Measurements from ENCODE around the gene RAD52.

- TF ChIP-seq, protein P1, sequence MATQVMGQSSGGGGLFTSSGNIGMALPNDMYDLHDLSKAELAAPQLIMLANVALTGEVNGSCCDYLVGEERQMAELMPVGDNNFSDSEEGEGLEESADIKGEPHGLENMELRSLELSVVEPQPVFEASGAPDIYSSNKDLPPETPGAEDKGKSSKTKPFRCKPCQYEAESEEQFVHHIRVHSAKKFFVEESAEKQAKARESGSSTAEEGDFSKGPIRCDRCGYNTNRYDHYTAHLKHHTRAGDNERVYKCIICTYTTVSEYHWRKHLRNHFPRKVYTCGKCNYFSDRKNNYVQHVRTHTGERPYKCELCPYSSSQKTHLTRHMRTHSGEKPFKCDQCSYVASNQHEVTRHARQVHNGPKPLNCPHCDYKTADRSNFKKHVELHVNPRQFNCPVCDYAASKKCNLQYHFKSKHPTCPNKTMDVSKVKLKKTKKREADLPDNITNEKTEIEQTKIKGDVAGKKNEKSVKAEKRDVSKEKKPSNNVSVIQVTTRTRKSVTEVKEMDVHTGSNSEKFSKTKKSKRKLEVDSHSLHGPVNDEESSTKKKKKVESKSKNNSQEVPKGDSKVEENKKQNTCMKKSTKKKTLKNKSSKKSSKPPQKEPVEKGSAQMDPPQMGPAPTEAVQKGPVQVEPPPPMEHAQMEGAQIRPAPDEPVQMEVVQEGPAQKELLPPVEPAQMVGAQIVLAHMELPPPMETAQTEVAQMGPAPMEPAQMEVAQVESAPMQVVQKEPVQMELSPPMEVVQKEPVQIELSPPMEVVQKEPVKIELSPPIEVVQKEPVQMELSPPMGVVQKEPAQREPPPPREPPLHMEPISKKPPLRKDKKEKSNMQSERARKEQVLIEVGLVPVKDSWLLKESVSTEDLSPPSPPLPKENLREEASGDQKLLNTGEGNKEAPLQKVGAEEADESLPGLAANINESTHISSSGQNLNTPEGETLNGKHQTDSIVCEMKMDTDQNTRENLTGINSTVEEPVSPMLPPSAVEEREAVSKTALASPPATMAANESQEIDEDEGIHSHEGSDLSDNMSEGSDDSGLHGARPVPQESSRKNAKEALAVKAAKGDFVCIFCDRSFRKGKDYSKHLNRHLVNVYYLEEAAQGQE (IDR thresholded peaks at IDR 0.05; ENCODE audit: insufficient read depth in 1 of 2, low read depth in 2 of 2, low read length in 2 of 2) = 0 out of 4 replicates have a peak, but pooled peaks of 1 of the 2 experiments have one; percentile 9
- TF ChIP-seq TAF1 (IDR thresholded peaks at IDR 0.05; ENCODE audit: borderline replicate concordance, insufficient read depth, low read length) = peak; percentile 23; the same call in 1 of the 2 replicates
Observed at GRCh38 chr12:990661-991349, 41.3 kb upstream of the RAD52 start, which contains the start of gene ERC1.

Data from PFSK-1 (cell line).